Central memory CD4-positive, alpha-beta T cell (primary cell): ENCODE data around the gene JPH3.

Experiments
- DNase-seq: peaks from one replicate; pipeline ENCODE4 v3.0.0; 2022

The JPH3 gene

DNA sequence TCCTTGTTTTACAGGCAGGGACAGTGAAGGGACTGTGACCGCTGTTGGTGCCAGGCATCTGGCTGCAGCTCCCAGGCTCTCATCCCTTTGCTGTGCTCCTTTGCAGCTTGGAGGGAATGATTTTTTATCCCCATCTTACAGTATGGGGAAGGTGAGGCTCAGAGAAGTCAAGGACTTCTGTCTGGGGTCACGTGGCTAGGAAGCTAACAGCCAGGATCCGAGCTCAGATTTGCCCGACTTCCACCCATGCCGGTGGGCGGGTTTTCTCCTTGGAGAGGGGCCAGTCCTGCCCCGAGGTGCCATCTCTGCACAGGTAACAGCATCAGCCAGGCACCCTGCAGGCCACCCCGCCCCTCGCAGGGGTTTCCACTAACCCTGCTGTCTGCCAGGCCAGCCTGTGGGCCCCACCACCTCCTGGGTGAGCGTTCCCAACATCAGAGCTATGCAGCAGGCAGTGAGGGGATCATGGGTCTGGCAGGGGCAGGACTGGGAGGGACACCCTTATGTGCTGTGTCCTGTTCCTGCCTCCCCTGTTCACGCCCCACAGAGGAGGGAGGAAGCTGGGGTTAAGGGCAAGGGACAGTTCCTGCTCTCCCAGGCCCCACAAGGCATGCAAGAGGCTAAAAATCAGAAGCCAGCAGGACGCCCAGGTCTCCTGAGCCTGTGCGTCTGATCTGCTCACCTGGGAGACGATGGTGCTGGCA lies 25.4 kb downstream of the JPH3 start:
- DNase-seq, result no peak

DNA sequence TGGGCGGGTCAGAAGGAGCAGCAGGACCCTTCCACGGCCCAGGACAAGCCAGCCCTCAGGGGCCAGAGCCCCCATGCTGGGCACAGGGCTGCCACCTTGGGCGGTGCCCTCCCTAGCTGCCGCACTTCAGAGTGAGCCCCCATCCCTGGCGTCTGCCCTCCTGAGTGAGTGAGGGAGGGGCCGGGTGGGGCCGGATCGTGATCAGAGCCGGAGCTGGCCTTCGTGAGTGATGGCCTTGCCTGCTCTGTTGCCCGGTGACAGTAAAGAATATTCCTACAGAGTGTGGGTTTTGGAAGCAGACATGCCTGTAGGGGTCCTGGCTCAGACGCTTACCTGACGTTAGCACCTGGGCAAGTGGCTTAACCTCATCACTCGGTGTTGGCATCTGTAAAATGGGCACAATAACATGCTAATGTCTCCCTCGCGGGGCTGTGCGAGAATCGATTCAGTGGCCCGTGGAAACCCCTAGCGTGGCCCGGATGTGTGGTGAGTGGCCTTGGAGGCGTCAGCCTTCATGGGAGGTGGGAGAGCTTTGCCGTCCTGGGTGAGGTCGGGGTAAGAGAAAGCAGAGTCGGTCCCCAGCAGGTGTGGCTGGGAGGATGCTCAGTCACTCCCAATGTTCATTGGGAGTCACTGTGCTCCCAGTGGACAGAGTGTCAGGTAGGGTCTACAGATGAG lies 26.1 kb downstream of the JPH3 start:
- DNase-seq, result no peak

DNA sequence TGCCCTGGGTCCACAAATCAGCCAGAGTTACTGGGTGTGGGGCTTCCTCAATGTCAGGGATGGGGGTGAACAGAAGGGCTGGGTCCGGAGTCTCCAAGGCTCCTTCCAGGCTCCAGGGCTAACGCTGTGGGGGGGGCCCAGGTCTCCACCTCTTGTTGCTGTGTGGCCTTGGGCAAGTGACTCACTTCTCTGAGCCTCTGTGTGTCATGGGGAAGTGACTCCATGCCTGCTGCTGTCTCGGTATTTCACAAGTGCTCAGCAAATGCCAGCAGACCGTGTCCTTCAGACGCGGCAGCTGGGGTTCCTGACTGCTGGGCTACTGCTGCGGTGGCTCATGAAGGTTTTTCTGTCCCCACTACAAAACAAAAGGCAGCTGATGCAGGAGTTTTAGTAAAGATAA lies 26.6 kb downstream of the JPH3 start:
- no peak for DNase-seq

DNA sequence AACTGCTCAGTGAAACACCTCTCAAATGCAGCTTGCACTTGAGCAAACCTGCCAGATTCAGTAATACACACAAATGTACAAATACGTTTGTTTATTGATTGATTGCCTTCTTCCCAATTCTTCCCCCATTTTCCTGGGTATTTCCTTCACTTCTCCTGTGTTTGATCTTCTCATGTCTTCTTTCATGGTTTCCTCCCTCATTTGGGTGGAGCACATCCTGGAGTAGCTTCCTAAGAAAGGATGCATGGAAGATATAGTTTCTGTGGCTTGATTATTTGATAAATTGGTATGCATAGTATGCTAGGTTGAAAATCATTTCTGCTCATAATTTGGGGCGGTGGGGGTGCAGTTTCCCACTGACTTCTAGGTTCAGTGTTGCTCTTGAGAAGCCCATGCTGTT lies 28.8 kb downstream of the JPH3 start:
- DNase-seq, result no peak

DNA sequence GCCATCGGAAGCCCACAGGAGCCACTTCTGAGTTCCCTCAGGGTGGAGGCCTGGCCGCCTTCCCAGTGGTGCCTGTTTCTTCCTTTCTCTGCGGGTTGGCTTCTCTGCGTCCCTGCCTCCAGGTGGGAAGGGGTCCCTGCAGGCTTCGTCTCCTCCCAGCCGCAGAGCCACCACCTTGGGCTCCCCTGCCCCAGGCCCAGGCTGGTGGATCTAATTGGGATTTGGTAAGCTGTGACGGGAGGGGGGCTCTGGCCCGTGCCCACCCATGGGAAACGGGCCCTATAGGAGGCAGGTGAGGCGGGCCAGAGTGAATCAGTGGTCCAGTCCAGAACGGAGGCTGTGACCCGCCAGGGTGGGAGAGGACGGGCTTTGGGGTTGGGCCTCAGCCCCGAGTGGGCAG lies 32.1 kb downstream of the JPH3 start:
- DNase-seq, result no peak

DNA sequence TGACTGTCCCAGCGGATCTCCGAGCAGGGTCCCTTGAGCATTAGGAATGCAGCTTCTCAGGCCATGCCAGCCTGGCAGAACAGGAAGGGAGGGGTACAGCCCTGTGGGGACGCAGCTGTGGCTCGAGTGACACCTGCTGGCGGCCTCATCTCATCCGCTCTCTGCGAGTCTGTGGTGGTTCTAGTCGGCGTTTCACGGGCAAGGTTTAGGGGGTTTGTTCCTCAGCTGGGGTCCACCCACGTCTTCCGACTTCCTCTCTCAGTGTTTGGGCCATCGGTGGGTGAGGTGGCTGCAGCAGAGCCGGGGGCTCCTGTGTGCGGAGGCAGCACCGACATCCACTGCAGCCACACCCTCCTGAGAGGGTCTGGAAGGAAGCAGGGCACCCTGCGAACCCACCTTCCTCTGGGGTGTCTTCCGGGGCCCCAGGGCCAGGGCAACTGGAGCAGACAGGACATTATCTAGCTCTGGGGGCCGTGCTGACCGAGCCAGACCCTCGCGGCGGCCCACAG lies 33.3 kb downstream of the JPH3 start:
- DNase-seq, result peak; percentile 57

DNA sequence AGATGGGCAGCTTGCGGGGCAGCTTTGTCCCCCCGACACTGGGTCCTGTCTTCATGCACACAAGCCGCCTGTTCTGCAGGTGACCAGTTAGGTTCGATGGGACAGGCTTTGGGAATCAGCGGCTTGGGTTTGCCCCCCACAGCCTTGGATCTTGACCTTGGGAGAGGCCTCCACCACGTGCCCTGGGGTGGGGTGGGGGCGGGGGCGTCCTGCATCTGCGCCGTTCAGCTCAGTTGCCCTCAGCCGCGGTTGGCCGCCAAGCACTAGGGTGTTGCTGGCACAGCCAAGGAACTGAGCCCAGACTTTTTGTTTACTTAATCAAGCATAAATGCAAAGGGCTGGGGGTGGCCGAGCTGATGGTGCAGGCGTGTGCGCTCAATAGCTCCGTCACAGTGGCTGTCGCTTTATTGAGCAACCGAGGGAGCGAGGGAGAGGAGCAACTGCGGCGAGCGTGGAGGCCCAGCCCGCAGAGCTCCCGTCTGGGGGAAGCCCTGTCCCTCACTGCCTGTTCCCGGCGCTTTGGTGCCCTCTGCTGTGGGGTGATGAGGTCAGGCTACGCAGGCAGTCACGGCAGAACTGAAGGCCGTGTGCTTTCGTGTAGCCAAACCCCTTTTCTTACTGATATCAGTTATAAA lies 33.9 kb downstream of the JPH3 start:
- DNase-seq, result peak; percentile 68

DNA sequence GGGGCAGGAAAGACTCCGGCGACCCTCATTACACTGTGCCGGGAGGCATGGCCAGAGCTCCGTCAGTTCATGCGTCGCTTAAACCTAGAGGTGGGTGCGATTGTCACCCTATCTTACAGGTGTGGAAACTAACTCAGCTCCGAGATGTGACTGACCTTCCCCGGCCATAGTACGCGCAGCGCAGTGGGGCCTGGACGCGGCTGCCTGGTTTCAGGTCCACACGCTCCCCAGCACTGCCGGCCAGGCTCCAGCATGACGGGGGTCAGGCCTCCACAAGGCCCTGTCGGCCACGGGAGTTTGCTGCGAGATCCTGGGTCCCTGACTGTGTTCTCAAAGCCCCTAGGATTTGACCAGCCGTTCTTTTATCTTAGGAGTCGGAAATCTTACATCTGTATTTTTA lies 34.4 kb downstream of the JPH3 start:
- no peak for DNase-seq

DNA sequence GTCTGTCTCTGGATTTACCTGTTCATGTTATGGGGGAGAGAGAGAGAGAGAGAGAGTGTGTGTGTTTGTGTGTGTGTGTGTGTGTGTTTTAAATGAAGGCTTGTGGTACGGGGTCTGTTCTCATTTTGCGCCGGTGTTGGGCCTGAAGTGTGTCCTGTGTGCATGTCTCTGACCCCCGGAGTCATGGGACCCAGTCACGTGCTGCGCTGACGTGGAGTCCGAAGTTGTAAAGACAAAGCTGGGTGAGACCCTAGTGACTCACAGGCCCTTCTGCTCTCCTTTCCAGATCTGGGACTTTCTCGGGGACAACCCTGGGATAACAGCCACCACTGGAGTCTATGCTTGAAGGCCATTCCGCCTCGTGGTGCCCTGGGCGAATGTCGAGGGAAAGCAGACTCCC lies 35.0 kb downstream of the JPH3 start:
- DNase-seq, result no peak

DNA sequence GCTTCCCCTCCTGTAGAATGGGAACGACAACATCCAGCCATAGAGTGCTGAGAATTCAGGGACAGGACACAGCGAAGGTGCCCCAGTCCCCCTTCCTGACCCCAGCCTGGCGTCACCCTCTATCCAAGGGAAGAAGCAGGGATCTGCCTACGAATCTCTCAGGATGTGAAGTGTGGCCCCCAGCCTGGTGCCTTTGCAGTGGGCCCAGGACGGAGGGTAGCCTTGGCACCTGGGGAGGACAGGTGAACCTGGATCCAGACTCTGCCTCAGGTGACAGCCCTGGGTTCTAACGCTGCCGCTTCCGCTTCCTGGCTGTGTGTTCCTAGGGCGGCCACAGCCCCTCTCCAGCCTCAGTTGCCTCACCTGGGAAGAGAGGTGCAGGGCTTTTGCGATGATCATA lies 36.4 kb downstream of the JPH3 start:
- no peak for DNase-seq

DNA sequence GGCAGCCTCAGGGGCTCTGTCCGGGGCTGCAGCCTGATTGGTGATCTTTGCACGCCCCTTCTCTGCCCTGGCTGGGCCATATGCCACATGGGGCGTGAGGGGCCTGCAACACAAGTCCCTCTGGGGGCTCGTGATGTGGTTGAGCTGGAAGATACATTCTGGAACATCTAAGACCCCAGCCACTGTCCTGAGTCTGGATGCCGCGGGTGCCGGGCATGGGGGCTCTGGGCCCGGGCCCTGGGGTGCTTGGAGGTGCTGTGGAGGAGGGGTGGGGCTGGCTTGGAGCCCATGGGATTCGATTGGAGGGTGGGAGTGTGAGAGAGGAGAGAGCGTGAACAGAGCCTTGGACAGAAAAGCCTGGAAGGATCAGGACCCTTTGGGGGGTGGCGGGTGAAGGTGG lies 39.4 kb downstream of the JPH3 start:
- DNase-seq, result no peak

DNA sequence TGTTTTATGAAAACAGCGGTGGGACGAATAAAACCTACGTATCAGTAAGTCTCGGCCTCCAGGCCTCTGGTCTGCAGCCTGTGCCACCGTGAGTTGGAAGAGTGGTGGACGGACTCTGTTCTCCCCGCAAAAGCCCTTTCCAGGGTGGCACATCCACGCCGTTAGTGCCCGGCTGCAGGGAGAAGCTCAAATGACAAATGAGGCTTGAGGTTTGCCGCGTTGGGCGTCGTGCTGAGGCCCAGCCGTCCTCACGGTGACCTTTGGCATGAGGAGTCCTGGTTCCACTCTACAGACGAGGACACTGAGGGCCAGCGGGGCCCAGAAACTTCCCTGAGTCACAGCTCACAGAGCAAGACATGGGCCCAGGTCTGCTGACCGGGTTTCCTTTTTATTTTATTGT lies 40.2 kb downstream of the JPH3 start:
- DNase-seq, result no peak

DNA sequence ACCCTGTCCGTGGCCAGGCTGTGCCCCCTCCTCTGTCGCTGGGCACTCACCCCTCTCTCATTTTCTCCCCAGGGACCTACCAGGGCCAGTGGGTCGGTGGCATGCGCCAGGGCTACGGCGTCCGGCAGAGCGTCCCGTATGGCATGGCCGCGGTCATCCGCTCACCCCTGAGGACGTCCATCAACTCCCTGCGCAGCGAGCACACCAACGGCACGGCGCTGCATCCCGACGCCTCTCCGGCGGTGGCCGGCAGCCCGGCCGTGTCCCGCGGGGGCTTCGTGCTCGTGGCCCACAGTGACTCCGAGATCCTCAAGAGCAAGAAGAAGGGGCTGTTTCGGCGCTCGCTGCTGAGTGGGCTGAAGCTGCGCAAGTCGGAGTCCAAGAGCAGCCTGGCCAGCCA lies 41.9 kb downstream of the JPH3 start:
- DNase-seq, result no peak

DNA sequence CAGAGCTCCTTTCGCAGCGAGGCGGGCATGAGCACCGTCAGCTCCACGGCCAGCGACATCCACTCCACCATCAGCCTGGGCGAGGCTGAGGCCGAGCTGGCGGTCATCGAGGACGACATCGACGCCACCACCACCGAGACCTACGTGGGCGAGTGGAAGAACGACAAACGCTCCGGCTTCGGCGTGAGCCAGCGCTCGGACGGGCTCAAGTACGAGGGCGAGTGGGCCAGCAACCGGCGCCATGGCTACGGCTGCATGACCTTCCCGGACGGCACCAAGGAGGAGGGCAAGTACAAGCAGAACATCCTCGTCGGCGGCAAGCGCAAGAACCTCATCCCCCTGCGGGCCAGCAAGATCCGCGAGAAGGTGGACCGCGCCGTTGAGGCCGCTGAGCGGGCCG lies 42.3 kb downstream of the JPH3 start:
- no peak for DNase-seq

DNA sequence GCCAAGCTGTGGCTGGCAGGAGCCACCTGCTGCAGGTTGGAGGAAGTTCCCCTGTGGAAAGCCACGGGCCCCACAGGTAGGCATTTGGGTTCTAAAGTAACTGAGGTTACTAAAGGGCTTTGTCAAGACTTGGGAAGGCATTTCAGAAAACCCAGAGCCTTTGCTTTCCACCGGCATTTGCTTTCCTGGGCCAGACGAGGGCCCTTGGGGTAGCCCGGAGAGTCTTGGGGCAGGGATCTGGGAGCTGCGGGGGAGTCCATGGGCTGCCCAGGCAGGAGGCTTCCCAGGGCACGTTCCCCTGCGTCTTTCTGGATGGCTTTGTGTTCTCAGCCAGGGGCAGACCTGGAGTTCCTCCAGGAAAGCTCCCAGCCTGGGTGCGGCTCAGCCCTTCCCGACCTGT lies 43.5 kb downstream of the JPH3 start:
- DNase-seq, result no peak

DNA sequence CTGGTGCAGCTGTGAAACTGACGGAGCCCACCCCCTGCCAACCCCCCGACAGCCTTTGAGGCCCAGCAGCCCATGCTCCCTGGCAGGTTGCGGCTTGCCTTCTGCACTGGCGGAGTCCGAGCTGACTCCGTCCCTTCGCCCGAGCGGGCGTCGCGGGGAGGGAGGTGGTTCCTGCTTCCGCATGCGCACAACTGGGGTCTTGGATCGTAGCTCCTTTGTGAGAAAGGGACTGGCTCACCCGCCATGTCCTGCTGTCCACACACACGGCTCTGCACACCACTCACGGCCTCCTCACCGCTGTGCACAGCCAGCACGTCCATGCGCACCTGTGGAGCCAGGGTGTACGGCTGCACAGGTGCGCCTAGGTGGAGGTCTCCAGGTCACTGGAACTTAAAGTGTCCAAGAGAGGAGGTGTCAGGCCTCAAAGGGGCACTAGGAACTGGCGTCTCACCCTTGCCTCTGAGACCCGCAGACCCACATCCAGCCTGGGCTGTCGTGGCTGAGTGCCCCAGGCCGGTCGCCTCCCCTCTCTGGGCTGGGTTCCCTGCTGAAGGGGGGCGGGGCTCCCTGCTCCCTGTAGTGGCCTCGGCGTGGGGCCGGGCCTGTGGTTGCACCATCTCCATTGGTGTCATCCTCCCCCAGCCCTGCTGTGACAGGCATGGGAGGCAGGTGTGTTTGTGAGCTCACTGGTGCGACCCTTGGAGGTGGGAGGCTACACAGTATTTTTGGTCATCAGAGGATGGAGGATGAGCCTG lies 45.3 kb downstream of the JPH3 start:
- no peak for DNase-seq

DNA sequence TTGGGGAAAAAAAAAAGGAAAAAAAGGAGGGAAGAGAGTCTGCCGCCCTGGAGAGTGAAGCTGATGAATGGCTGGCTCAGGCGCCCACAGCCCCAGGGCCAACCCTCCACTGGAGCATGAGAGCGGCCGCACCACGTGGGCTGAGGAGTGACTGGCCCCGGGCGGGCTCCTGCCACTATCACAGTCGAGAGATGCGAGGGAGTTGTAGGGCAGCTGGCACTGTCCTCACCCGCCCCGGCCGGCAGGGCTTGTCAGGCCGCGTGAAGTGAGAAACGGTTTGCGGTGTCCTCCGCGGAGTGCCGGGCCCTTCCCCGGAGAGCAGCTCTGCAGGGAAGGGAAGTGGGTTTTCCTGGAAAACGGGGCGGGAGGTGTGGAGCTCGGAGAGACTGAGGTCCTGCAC lies 45.9 kb downstream of the JPH3 start:
- no peak for DNase-seq

DNA sequence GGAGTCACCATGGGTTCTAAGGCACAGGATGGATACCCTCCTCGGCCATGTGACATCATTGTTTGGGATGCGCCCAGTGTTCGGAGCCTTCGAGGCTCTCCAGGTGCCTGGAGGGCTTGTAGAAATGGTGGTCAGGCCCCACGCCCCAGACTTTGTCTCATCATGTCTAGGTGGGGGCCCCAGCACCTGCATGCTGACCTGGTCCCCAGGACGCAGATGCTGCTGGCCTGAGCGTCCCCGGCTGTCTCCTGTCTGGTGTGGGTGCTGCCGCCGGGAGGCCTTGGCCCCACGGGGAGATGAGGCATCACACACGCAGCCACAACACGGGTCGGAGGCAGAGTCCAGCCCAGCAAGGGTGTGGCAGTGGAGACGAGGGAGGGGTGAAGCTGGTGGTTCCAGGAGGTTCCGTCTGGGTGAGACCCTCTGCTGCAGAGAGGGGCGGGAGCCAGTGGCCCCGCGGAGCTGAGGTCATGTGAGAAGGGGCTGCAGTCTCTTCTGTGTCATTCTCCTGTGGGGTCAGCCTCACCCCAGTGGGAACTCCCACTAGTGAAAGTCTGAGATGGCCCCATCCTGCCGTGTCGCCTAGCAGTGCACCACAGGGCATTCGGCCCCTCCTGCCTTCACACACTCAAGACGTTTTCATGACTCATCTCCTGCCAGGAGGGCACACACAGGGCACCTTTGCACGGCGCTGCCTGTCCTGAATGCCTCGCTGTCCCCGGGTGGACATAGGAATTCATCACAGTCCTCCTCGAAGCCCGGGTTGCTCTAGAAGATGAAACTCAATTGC lies 46.6 kb downstream of the JPH3 start:
- no peak for DNase-seq

DNA sequence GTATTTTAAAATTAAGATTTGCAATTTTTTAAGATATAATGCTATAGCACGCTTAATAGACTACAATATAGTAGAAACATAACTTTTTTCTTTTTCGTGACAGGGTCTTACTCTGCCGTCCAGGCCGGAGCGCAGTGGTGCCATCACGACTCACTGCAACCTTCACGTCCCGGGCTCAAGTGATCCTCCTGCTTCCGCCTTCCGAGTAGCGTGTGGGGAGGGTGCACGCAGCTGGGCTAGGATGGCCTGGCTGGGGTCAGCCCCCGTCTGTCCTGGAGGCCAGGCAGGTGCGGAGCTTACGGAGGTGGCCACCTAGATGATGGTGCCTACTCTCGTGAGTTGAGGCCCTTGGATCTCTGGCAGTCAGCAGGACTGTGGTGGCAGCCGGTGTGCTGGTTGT lies 50.1 kb downstream of the JPH3 start:
- no peak for DNase-seq

DNA sequence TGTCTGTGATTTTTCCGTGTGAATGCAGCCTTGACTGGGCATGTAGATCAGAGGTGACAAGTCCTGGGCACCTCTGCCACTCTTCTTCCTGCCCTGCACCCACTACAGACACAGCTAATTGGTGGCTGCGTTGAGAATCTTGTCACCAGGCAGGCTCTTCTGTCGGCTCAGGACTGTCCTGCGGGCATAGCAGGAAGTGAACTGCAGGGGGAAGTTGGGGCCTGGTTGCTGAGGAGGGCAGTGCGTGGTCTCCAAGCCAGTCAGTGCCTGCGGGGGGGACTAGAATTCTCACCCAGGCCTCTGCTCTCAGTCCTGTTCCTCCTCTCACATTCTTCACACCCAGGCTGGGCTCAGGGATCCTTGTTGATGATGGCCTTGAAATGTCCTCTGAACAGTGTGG lies 50.5 kb downstream of the JPH3 start:
- DNase-seq, result no peak

DNA sequence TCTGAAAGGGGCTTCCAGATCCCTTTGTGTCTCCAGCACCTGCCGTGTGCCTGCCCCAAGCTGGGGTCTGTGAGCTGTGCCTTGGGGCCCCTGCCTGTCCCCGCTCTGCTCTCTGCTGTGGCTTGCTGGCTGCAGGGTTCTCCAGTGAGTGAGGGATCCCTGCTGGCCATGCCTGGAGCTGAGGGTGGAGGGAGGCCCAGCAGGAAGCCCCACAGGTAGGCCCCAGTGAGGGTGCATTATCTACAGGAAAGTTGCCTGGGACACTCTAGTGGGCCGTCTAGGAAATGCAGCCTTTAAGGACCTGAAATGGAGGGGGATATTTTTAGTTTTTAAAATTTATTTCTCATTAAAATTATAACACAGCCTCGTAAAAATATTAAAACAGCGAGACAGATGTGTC lies 50.9 kb downstream of the JPH3 start:
- no peak for DNase-seq

DNA sequence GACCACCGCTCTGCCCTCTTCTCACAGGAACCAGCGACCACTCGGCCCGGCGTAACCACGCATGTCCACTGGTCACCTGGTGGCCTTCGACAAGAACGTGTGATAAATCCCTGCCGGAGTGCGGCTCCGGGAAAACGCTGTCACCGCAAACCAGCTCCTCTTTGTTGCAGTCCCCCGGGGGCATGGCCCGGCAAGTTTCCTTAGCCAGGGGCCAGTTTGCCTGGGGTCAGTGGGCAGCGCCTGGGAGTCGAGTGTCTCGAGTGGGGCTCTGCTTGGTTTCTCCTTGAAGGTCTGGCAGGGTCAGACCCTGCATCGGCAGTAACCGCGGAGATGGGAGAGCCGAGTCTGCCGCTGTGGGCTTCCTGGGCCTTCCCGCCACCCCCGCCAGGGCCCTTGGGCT lies 52.5 kb downstream of the JPH3 start:
- no peak for DNase-seq

DNA sequence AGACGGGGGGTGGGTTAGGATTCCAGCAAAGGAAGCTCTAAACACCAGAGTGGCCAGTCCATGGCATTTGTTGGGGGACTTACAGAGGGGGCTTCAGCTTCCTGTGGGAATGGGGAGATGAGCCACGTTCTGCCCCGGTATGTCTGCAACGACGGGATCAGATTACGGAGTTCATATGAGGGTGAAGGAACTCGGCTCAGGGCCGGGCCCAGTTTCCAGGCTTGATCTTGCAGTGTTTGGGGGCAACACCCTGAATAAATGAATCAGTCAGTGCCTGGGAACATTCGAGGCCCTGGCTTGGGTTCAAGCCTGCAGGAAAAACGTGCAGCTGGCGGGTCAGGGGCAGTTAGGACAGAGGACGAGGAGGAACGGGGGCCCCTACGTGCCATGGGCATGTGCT lies 54.0 kb downstream of the JPH3 start:
- DNase-seq, result no peak
